ENCODE measurements around the gene TDO2.
"Not testable (repeated sequence)": the region's sequence is repeated elsewhere in the genome, so short reads cannot be mapped to it uniquely, and the experiment has no call there.

TDO2 gene

DNA sequence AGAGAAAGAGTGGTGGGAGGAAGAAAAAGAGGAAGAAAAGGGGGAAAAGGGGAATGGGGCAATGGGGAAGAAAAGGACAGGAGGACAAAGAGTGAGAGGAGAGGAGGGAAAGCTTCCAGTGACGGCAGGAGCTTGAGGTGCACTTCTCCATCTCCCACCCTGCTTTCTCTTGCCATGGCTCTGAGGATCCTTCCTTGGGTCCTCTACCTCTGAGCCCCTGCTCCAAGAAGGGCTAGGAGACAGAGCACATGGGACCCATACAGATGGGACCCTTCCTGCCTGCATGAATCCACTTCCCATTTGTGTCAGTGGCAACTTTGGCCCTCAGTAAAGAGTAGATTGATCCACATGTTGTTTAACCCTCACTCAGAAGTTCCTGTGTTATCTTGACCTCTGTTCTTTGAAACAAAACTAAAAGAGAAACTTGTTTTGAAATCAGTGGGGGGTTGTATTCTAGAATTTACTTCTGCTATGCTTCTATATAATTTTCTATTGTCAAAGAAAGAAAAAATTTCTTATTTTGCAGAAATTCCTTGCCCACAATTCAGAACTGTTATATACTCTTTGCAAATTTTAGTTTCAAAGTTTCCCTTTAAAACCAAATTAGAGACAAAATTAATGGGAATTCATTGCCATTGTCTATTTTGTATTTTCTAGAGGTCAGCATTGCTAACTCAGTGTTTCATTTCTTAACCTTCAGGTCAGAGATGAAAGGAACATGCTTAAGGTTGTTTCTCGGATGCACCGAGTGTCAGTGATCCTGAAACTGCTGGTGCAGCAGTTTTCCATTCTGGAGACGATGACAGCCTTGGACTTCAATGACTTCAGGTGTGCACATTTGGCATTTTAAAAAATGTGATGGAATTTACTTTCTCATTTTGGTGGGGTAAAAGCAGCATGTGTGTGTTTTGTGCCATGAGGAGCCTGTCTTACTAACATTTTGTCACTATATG is 5.0 kb downstream of the TDO2 start:
- no peak for DNase-seq

DNA sequence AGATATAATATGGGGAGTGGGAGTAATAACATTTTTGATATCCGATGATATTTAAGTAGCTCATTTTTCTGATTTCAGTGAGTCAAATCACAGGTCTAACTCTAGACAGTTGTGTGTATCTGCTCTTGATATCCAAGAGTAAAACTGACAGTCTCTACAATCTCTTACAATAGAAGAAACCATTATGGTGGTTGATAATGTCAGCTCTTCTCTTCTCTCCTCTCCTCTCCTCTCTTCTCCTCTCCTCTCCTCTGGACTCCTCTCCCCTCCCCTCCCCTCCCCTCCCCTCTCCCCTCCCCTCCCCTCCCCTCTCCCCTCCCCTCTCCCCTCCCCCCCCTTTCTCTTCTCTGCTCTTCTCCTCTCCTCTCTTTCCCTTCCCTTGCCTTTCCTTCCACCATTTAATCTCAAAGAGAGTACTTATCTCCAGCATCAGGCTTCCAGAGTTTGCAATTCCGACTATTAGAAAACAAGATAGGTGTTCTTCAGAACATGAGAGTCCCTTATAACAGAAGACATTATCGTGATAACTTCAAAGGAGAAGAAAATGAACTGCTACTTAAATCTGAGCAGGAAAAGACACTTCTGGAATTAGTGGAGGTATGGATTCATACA is 6.2 kb downstream of the TDO2 start:
- DNase-seq = no peak

DNA sequence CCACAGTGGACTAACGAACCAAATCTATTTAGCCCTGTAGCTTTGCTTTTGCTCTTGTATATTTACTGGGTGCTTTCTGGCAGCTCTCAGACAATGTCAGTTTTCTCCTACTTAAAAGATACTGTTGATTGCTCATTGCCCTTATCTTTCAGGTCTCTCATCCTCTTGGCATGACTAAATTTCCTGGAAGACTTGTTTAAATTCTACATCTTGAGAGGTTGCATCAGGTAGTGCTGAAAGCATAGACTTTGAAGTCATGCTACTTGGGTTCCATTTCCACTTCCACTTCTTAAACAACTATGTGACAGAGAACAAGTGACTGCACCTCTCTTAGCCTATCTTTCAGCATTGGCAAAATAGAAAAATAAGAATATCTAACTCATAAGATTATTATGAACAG is 8.4 kb downstream of the TDO2 start:
- no peak for DNase-seq

DNA sequence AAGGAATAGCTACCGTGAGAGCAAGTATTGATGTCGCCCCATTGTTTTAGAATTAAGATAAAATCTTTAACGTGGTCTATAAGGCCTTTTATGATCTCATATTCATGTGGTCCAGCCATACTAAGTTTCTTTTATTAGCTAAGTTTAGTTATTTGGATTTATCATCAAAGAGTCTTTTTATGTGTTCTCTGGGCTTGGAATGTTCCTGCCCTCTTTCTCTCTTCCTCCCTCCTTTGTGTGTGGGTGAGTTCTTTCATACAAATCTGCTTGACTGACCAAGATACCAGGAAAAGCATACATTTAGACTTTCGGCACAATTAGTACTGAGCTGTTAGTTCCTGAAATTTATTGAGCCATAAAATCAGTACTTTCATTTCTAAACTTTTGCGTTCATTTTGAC is 11.3 kb downstream of the TDO2 start:
- no peak for DNase-seq

DNA sequence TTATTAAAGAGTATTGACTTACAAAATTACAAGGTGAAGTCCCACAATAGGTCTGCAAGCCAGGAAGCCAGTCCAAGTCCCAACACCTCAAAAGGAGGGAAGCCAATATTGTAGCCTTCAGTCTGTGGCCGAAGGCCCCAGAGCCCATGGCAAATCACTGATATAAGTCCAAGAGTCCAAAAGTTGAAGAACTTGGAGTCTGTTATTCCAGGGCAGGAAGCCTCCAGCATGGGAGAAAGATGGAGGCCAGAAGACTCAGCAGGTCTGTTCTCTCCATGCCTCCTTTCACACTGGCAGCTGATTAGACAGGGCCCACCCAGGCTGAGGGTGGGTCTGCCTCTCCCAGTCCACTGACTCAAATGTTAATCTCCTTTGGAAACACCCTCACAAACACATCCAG is 18.1 kb downstream of the TDO2 start:
- DNase-seq = no peak

DNA sequence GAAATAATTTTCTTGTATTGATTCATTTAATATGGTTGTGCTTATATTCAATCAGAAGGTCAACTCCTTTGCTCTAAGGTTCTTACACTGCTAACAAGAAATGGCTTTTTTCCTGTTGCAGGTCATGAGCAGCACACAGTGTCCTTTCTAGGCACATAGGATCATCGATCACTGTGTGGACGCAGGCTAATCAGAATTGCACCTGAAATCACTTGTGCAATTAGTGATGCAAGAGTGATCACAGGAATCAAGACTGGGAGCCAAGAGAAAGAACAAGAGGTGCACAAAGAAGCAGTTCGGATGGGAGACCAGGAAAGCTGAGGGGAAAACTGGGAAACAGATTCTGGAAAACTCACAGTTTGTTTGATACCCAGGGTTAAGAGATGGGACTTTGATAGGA is 21.1 kb downstream of the TDO2 start:
- DNase-seq = no peak

DNA sequence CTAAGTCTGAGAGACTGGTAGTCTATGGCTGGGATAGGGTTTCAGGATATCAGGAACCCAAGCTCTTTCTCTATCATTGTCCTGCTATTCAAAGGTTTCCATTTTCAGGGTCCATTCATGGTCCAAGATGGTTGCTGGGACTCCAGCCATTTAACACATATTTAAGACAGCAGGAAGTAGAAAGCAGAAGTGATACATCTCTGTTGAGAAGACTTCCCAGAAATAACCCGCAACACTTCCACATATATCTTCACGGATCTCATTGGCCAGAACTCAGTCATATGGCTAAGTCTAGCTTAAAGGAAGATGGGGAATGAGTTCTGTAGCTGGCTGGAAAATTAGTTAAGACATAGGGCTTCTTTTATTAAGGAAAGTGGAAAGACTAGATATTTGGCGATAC is 26.3 kb downstream of the TDO2 start:
- no peak for DNase-seq

DNA sequence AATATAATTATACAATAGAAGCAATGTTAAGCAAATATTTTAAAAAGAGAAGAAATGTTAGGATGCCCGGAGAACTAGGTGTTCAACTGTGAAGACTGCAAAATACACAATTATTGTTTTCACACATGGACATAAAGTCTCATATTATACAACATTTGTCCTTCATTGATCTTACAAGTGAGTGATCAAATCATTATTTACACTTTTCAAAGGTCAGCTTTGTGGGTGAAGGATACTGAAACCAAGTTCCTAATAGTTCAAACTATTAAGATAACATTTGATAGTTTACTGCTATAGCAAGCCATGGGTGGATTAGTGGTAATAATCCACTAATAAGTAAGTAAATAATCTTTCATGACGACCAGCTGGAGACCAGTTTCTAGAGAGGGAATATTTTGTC is 26.8 kb downstream of the TDO2 start:
- DNase-seq = no peak

DNA sequence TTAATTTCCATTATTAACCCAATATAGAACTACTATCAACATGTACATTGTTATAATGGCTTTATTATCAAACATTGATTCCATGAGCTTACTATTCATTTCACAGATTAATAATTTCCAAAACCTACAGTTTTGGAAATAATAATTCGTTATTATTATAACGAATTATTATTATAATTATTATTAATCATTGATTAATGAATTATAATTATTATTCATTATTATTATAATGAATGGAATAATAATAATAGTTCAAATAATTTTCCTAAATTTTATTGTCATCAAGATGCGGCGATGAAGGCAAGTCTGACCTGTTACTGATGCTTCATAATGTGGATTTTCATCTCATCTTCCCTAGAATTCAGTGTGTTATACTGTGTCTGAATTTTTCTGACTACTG is 28.1 kb downstream of the TDO2 start:
- no peak for DNase-seq

DNA sequence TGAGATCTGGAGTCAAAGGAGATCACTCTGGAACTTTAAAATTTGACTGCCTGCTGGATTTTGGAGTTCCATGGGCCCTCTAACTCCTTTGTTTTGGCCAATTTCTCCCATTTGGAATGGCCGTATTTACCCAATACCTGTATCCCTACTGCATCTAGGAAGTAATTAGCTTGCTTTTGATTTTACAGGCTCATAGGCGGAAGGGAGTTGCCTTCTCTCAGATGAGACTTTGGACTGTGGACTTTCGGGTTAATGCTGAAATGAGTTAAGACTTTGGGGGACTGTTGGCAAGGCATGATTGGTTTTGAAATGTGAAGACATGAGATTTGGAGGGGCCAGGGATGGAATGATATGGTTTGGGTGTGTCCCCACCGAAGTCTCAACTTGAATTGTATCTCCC is 31.1 kb downstream of the TDO2 start:
- DNase-seq = not testable (repeated sequence)

DNA sequence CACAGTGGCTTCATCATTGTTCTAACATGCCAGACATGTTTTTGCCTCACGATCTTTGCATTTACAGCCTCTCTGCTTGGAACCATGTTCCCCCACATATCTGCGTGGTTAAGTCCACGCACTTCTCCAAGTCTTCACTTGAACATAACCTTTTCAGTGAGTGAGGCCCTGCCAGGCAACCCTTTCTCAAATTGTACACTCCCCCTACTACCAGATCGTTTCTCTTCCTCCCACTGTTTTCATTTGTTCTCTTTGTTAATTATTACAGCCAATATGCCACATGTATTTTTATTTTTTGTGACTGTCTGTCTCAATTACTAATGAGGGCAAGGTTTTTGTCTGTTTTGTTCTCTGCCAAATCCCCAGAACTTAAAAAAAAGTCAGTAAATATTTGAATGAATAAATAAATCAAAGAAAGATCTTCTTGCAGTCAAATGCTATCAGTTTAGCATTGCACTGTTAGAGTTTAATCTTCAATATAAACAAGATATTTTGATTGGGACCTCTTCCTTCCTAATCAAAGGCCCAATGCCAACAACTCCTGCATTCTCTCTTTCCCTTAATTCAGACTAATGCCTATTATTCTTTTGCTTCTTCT is 32.0 kb downstream of the TDO2 start:
- no peak for DNase-seq

DNA sequence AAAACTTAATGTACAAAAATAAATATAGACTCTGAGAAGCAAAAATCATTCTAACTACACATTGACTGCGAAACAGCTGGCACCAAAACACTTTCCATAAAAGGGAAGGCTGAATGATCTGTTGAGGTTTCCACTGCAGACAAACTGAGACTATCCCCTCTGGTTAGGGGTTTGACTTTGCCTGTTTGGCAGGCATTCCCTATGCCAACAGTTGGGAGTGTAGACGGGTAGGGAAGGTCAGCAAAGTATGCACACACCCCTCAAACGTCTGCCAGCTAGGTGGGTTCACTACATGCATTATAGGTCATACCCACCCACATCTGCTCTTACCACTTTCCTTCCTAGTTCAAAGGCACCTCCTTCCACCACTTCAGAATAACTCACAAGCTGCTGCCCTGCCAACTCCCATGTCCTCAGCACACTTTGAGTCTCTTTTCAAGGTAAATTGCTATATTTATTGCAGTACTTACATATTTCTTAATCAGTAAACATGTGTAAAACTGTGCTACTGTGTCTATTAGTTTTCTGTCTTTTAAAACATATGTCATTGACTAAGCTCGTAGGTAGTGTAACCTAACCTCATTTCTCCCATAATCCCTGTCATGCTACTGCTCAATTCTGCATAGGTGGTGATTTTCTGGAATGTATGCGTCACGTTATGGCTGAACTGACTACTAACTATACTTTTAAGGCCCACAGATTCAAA is 37.7 kb downstream of the TDO2 start:
- DNase-seq = no peak

DNA sequence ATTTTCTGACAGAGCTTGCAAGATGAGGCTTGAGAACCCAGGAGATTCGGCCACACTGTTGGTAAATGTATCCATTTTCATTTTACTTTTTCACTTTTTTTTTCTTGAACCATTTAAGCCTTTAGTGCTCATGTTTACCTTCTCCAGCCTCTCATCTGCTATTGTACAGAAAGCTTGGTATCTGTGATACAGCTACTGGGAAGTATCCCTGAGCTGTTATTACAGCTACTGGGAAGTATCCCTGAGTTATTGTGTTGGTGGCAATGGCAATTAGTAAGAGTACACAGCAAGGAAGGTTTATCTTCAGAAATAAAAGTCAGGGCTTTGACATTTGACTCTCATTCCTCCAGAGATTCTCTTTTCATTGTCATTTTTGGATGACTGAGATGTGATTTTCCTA is 38.3 kb downstream of the TDO2 start:
- DNase-seq = no peak

DNA sequence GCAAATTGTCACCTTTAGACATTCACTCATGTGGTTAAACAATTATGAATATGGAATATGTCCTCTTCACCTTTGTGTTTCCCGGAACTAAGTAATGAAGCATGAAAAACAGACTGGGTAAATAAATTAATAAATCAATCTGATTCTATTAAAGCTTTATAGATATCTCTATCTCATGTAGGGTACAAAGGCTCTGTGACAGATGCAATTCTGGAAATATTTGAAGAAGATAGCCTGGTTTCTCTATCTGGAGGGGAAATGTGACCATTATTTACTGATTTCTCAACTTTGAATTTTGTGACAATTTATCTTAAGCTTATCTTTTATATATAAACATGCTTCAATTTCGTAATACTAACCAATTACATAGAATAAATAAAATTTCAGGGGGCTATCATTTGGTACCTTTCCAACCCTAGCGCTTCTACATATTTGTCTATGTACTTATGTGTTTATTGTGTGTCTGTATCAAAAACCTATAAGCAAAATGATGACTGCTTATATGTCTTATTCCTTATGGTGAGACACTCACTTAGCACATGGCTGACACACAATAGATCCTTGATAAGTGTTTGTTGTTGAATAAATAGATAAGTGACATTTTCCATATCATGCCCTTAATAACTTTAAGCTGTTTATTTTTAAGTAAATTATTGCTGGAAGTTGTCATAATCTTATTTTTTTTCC is 40.3 kb downstream of the TDO2 start:
- no peak for DNase-seq

DNA sequence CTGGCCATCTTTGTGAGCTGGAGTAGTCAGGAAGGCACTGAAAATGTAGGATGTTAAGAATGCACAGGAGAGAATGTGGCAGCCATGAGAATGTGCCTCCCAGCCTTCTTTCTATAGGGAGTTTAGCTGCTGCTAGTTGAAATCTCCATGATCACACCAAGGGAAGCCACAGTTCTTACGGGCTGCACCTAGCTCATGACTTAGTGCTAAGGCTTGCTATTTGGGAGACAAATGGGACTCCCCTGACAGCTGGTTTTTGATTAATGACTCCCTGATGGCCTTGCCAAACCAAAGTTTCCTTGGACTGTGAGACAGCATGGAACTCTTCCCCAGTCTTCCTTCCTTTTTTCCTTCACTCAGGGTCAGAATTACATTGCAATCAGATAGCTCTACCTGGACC is 41.0 kb downstream of the TDO2 start:
- DNase-seq = no peak

DNA sequence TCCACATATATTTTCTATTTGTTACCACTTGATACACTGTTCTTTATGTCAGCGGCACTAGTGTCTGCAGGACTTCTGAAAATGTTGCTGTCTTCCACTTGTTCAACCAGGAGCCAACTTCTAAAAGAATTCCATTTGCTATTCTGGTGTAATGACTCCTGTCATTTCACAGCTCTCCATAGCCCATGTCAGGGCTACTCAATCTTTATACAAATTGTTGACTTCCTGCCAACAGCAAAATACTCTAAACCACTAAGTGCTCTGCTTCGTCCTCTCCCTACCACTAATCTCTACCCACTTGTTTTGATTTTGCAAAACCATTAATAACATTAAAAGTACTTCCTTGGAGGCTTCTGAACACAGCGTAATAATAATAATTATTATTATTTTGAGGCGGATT is 43.0 kb downstream of the TDO2 start:
- DNase-seq = no peak

DNA sequence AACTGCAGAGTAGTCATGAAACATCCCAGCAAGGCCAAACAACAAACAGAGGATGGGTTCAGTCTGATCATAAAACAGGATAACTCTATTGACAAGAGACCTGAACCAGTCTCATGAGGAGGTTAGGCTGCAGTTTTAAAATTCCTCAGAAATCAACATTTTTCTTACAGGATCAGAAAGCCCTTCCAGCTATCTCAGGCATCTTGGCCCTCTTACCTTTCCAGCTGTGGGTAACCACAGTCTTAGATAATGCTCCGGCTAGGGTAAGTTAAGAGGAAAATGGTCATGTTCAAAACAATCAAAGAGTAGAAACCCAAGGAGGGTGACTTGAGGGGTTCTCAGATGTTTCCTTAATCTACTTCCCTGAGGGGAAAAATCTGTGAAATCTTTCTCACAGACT is 45.0 kb downstream of the TDO2 start:
- DNase-seq = no peak

DNA sequence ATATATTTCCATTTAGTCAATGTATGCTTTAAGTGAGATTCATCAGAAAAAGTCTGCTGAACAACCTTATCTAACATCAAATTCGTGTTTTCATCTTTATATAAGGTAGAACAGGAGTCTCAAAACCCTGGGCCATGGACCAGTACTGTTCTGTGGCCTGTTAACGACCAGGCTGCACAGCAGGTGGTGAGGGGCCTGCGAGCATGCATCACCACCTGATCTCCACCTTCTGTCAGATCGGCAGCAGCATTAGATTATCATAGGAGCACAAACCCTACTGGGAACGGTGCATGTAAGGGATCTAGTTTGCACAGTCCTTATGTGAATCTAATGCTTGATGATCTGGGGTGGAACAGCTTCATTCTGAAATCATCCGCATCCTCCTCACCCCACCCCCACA is 47.0 kb downstream of the TDO2 start:
- no peak for DNase-seq

DNA sequence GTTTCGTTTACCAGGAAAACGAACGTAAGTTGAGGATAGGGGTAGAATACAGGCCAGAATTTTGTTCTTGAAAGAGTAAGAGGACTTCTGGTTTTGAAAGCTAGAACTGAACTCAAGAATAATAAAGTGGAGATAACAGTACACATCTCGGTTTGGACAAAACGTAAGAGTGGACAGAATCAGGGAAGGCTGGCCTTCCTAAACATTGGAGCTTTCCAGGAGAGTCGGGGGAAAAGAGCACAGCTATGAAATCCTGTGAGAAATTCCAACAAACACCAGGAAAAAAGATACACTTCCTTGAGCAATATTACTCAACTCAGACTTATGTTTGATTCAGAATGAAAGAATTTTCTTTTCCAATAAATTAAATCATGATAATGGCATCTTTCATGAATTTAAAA is 49.0 kb downstream of the TDO2 start:
- DNase-seq = no peak

DNA sequence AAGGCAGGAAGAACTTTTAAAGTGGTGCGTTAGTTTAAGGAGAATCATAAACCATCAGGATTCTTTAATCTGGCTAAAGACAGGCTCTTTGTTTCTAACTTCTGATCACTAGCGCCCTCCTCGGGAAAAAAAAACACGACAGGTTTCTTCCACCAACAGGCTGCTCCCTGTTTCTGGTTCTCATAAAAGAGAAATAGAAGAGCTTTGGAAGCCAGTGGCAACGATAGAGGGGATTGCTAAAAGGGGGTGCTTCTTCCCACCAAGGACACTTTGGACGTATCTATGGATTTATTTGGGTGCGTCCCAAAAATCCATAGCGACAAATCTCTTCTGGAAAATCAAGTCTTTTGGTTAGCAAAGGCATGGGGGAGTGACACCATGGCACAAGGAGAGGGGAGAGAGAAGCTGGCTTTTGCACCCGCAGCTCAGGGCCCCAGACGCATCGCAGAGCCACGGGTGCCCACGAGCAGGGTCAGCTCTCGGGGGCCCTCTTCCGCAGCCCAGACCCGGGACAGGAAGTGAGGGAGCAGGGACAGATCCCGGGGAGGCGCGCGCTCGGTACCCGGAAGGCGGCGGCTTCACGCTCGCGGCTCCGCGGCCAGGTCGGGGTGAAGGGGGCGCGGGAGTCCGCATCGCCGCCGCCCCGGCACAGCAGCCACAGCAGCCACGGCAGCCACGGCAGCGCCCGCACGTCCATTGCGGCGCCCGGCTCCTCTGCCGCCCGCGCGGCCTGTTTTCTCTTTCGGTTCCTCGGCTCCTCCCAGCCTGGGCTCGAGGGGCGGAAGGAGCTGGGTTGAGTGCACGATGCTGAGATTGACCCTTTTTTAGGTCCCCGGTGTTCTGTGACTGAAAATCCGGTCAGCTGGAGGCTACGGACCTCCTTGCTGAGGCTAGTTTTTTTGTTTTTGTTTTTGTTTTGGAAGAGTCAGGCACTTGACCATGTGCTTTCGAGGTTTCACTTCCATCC is 49.9 kb downstream of the TDO2 start, which contains the start of gene CTSO:
TSS of gene CTSO (minus strand) at position 716 of the 967 bp plus-strand sequence. CDS start at position 697, 19 bp downstream.
- peak; percentile 73 for DNase-seq

DNA sequence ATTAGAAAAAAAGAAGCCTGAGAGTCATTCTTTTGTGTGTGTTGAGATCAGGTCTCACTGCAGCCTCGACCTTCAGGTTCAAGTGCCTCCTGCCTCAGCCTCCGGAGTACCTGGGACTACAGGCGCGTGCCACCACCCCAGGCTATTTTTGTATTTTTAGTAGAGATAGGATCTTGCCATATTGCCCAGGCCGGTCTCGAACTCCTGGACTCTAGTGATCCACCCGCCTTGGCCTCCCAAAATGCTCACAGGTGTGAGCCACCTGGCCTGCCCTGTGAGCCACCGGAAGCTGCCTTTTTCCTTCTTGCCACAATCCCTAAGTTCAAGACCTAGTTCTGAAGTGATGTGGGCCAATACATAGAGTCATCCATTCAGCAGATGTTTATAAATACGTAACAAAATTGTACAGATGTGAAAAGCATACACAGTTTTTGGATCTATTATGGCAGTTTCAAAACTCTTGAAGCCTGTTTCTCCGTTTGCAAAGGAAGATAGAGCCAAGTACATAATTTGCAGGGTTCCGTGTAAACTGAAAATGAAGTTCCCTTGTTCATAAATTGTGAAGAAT is 50.7 kb downstream of the TDO2 start:
- no peak for DNase-seq
